ENCODE measurements around the gene ADAMTS17.

DNA sequence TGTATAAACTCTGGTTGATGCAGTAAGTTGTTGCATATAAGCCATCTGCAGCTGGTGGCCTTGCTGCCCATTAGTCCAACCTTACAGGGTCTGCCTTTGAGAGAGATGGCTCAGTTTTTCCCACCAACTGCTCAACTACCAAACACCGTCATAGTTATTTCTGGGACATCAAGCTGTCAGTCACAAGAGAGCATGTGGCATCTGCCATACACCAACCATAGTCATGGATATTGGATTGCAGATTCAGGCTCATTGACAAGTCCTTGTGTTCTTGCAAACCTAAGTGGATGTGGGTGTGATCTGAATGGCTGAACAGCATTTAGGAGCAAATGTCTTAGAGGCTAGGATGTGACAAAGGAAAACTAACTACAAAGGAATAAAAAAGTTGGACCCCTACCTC, 137.6 kb downstream of the ADAMTS17 start:
- TF ChIP-seq, protein P1, sequence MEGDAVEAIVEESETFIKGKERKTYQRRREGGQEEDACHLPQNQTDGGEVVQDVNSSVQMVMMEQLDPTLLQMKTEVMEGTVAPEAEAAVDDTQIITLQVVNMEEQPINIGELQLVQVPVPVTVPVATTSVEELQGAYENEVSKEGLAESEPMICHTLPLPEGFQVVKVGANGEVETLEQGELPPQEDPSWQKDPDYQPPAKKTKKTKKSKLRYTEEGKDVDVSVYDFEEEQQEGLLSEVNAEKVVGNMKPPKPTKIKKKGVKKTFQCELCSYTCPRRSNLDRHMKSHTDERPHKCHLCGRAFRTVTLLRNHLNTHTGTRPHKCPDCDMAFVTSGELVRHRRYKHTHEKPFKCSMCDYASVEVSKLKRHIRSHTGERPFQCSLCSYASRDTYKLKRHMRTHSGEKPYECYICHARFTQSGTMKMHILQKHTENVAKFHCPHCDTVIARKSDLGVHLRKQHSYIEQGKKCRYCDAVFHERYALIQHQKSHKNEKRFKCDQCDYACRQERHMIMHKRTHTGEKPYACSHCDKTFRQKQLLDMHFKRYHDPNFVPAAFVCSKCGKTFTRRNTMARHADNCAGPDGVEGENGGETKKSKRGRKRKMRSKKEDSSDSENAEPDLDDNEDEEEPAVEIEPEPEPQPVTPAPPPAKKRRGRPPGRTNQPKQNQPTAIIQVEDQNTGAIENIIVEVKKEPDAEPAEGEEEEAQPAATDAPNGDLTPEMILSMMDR (IDR thresholded peaks at IDR 0.05 in 4 of 5, conservative IDR thresholded peaks at IDR 0.05 in 1 of 5): no peak
- no peak for TF ChIP-seq POLR2A (IDR thresholded peaks at IDR 0.05)
